Subcutaneous abdominal adipose tissue (tissue), 5 donors: ENCODE results near the gene LBH.
A peak's percentile ranks its signal among the peaks of the same experiment; 100 is the strongest.

Experiments used
- H3K27ac ChIP-seq: one replicate; pipeline ENCODE4 v1.7.0; 2013; ENCODE audit warnings: low read depth, mild to moderate bottlenecking, inconsistent platforms, low read length, moderate library complexity
- H3K27me3 ChIP-seq, 5 donors: one replicate each; pipeline ENCODE4 v1.7.0; 2013; ENCODE audit warnings: low read length in 5 of 5, inconsistent platforms in 1 of 5; ENCODE audit not compliant: control insufficient read depth in 5 of 5, insufficient read depth in 4 of 5
- H3K36me3 ChIP-seq, 5 donors: one replicate each; pipeline ENCODE4 v1.7.0; 2013; ENCODE audit warnings: low read length in 5 of 5; ENCODE audit not compliant: control insufficient read depth in 5 of 5, insufficient read depth in 5 of 5
- H3K4me1 ChIP-seq, 5 donors: one replicate each; pipeline ENCODE4 v1.7.0; 2013; ENCODE audit warnings: low read length in 5 of 5, mild to moderate bottlenecking in 3 of 5, moderate library complexity in 1 of 5; ENCODE audit not compliant: control insufficient read depth in 5 of 5, insufficient read depth in 5 of 5
- H3K4me3 ChIP-seq, 5 donors: one replicate each; pipeline ENCODE4 v1.7.0; 2013; ENCODE audit warnings: low read length in 5 of 5, low read depth in 1 of 5
- H3K9ac ChIP-seq, 5 donors: one replicate each; pipeline ENCODE4 v1.7.0; 2013; ENCODE audit warnings: low read length in 5 of 5, mild to moderate bottlenecking in 4 of 5, moderate library complexity in 3 of 5
- H3K9me3 ChIP-seq, 5 donors: one replicate each; pipeline ENCODE4 v1.7.0; 2013; ENCODE audit warnings: low read length in 5 of 5; ENCODE audit not compliant: control insufficient read depth in 5 of 5
- donor health status: healthy.
- donor health status: healthy.
- donor health status: healthy.
- donor health status: healthy.
- donor health status: healthy.

Gene LBH

GRCh38 chr2:30231212-30231995 is at the start of gene LBH:
LBH (plus strand) TSS chr2:30231534; CDS start chr2:30231739, 205 bp downstream.
- peak within 1 kb of the TSS in 4 of 5 donors; percentile 44 to 75 (median 65) for H3K9ac ChIP-seq
- H3K9me3 ChIP-seq: peaks cover 0 to 3% (median 0%) of the 10 kb centered on the region in 5 donors
- peaks cover 0 to 41% (median 37%) of the 10 kb centered on the region in 5 donors for H3K4me1 ChIP-seq
- H3K27ac ChIP-seq: peak within 1 kb of the TSS; percentile 10
- H3K36me3 ChIP-seq: peaks cover 0 to 4% (median 0%) of the 10 kb centered on the region in 5 donors
- peaks cover 0 to 10% (median 7%) of the 10 kb centered on the region in 5 donors for H3K27me3 ChIP-seq
- H3K4me3 ChIP-seq: peak within 1 kb of the TSS; percentile 29 to 79 (median 70)

- H3K36me3 ChIP-seq: no peaks in the 10 kb centered on the region
- peaks cover 3 to 20% (median 3%) of the 10 kb centered on the region in 5 donors for H3K4me1 ChIP-seq
- no peaks in the 10 kb centered on the region for H3K9me3 ChIP-seq
- H3K9ac ChIP-seq: no peak overlapping the region
- H3K27me3 ChIP-seq: no peaks in the 10 kb centered on the region
- H3K4me3 ChIP-seq: no peak overlapping the region
- H3K27ac ChIP-seq: no peak overlapping the region
Measured at GRCh38 chr2:30184035-30184434, 47.3 kb upstream of the LBH start.

GRCh38 chr2:30185178-30185577 is 46.2 kb upstream of the LBH start:
- Histone ChIP-seq H3K9me3 (no peaks in the 10 kb centered on the region), H3K27me3 (no peaks in the 10 kb centered on the region), H3K27ac (no peak overlapping the region), H3K9ac (no peak overlapping the region), H3K4me1 (peaks cover 0 to 9% (median 0%) of the 10 kb centered on the region in 5 donors), H3K4me3 (no peak overlapping the region), H3K36me3 (no peaks in the 10 kb centered on the region)

GRCh38 chr2:30188292-30188691 is 43.0 kb upstream of the LBH start:
- no peaks in the 10 kb centered on the region for H3K27me3 ChIP-seq
- no peaks in the 10 kb centered on the region for H3K36me3 ChIP-seq
- H3K4me1 ChIP-seq: peaks cover 0 to 11% (median under 1%) of the 10 kb centered on the region in 5 donors
- no peak overlapping the region for H3K9ac ChIP-seq
- H3K4me3 ChIP-seq: no peak overlapping the region
- no peak overlapping the region for H3K27ac ChIP-seq
- no peaks in the 10 kb centered on the region for H3K9me3 ChIP-seq

DNA sequence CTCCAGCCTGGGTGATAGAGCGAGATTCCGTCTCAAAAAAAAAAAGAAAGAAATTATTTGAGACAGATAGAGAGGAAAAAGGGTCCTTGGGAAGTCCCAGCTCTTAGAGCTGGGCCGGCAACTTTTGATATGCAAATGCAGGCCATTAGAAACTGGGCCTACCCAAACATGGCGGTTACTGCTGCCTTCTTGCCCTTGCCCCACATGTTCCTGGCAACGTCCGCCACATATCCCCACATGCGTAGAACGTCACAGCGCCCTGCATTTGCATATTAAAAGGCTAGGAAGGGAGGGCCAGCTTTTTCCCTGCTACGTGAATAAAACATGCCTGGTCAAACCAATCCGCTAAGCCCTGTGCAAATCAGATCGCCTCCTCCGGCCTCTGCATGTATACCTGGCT is 40.7 kb upstream of the LBH start:
- H3K9me3 ChIP-seq: no peaks in the 10 kb centered on the region
- no peak overlapping the region for H3K9ac ChIP-seq
- H3K4me3 ChIP-seq: no peak overlapping the region
- no peaks in the 10 kb centered on the region for H3K36me3 ChIP-seq
- H3K27me3 ChIP-seq: no peaks in the 10 kb centered on the region
- peaks cover 2 to 25% (median 17%) of the 10 kb centered on the region in 5 donors for H3K4me1 ChIP-seq
- H3K27ac ChIP-seq: no peak overlapping the region

- Histone ChIP-seq H3K4me3 (no peak overlapping the region), H3K9ac (no peak overlapping the region), H3K36me3 (no peaks in the 10 kb centered on the region), H3K4me1 (peaks cover 2 to 24% (median 19%) of the 10 kb centered on the region in 5 donors), H3K27ac (no peak overlapping the region), H3K9me3 (no peaks in the 10 kb centered on the region), H3K27me3 (no peaks in the 10 kb centered on the region)
Measured at GRCh38 chr2:30191107-30191506, 40.2 kb upstream of the LBH start.

GRCh38 chr2:30191819-30192271 is 39.5 kb upstream of the LBH start:
- no peak overlapping the region for H3K27ac ChIP-seq
- H3K36me3 ChIP-seq: no peaks in the 10 kb centered on the region
- no peaks in the 10 kb centered on the region for H3K9me3 ChIP-seq
- H3K9ac ChIP-seq: no peak overlapping the region
- H3K4me3 ChIP-seq: no peak overlapping the region
- peaks cover 2 to 24% (median 20%) of the 10 kb centered on the region in 5 donors for H3K4me1 ChIP-seq
- H3K27me3 ChIP-seq: no peaks in the 10 kb centered on the region

DNA sequence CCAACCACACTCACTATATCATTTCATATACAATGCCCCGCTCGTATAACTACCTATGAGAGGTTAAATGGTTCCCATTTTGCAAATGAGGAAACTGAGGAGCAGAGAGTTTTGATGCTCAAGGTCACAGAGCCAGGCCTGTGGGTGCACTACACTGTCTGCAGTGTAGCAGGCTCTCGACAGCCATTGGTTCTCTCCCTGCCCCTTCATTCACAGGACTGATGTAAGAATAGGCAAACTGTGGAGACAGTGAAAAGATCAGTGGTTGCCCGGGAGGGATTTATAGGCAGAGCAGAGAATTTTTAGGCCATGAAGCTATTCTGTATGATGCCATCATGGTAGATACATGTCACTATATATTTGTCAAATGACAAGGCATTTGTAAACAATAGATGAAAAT is 39.0 kb upstream of the LBH start:
- H3K4me3 ChIP-seq: no peak overlapping the region
- H3K9me3 ChIP-seq: no peaks in the 10 kb centered on the region
- H3K36me3 ChIP-seq: no peaks in the 10 kb centered on the region
- no peaks in the 10 kb centered on the region for H3K27me3 ChIP-seq
- peaks cover 2 to 24% (median 20%) of the 10 kb centered on the region in 5 donors for H3K4me1 ChIP-seq
- H3K27ac ChIP-seq: no peak overlapping the region
- H3K9ac ChIP-seq: no peak overlapping the region

- H3K27ac ChIP-seq: no peak overlapping the region
- H3K4me3 ChIP-seq: no peak overlapping the region
- no peaks in the 10 kb centered on the region for H3K9me3 ChIP-seq
- no peaks in the 10 kb centered on the region for H3K36me3 ChIP-seq
- H3K4me1 ChIP-seq: peaks cover 2 to 24% (median 20%) of the 10 kb centered on the region in 5 donors
- no peak overlapping the region for H3K9ac ChIP-seq
- H3K27me3 ChIP-seq: no peaks in the 10 kb centered on the region
Measured at GRCh38 chr2:30193104-30193681, 38.1 kb upstream of the LBH start.

DNA sequence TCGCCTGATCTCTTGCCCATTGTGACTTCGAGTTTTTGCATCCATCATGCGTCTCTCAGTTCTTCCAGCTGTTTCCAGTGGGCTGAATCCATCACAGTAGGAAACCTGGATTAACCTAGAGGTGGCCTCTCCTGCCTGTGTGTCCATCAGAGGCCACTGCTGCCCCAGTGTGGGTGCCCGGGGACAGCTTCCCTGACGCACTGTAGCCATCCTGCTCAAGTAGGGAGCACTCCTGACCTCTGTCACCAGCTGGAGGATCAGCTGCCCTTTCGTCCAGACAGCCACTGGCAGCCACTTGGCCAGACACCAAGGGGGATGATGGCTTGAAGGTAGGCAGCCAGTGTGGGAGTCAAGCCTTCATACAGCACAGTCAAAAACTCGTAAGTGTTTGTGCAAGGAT is 36.9 kb upstream of the LBH start:
- H3K9ac ChIP-seq: no peak overlapping the region
- H3K4me1 ChIP-seq: peaks cover 4 to 24% (median 20%) of the 10 kb centered on the region in 5 donors
- H3K36me3 ChIP-seq: no peaks in the 10 kb centered on the region
- no peaks in the 10 kb centered on the region for H3K9me3 ChIP-seq
- H3K27ac ChIP-seq: no peak overlapping the region
- H3K4me3 ChIP-seq: no peak overlapping the region
- H3K27me3 ChIP-seq: no peaks in the 10 kb centered on the region
